GM12878 (cell line): ENCODE data around the gene DHFR. TPM values are rescaled to one million over a fixed set of nuclear protein-coding genes. Genes with fewer than 3 reads are reported as not detected.

Experiments used
- ATAC-seq: fragments of 200-7000 bp; cut with Tn5 transposase; 3 replicates; pipeline ENCODE4 v1.9.1; 2020; ENCODE audit warnings: mild to moderate bottlenecking, moderate library complexity
- BruUV-seq: library from RNA; stranded (reverse); fragments of 400-500 nt; replicated peaks from 2 replicates; lab custom pipeline; 2021; lab: Mats Ljungman, UMichigan
- CTCF ChIA-PET: fragments of 300-600 bp; sonication (Branson Sonifier 250); formaldehyde crosslinking; extraction: SDS; loops from one replicate; lab custom pipeline; 2021; ENCODE audit warnings: inconsistent platforms; lab: Yijun Ruan, JAX
- POLR2A ChIA-PET: fragments of 350-600 bp; formaldehyde crosslinking; extraction: SDS; loops from one replicate; lab custom pipeline; 2021; ENCODE audit warnings: inconsistent platforms; lab: Charles Lee
- RAD21 ChIA-PET: fragments of 300-600 bp; sonication (Branson Sonifier 250); formaldehyde crosslinking; loops from one replicate; lab custom pipeline; 2023; ENCODE audit warnings: antibody characterized with exemption; ENCODE audit not compliant: unreplicated experiment; lab: Charles Lee
- SMC1A ChIA-PET: fragments of 300-600 bp; sonication (Branson Sonifier 250); formaldehyde crosslinking; loops from one replicate; lab custom pipeline; 2023; ENCODE audit not compliant: unreplicated experiment, uncharacterized antibody; lab: Charles Lee
- DNase-seq: peaks from one replicate; pipeline ENCODE4 v3.0.0-alpha.2; 2011; ENCODE audit warnings: low read depth, low spot score
- FAIRE-seq: peaks from 3 replicates; lab custom pipeline; 2011; peaks lifted over from hg19 to GRCh38; lab: Jason Lieb, UNC
- H2AFZ ChIP-seq: 2 replicates; pipeline ENCODE4 v1.6.0; 2011; ENCODE audit warnings: low read depth, low read length, control low read depth; ENCODE audit not compliant: control insufficient read depth
- H3K27ac ChIP-seq: 2 replicates; pipeline ENCODE4 v1.5.1; 2011; ENCODE audit warnings: control low read depth; ENCODE audit not compliant: control insufficient read depth, insufficient read depth
- H3K27me3 ChIP-seq, 2 experiments: replicated peaks in 1 of 2; 2 replicates each; pipeline versions ENCODE4 v1.6.0 to v1.6.1; 2011; ENCODE audit warnings: low read length in 1 of 2; ENCODE audit not compliant: control insufficient read depth in 2 of 2, insufficient read depth in 2 of 2
- H3K36me3 ChIP-seq, 2 experiments: 2 replicates each; pipeline ENCODE4 v1.5.1; 2011; ENCODE audit warnings: low read length in 1 of 2; ENCODE audit not compliant: control insufficient read depth in 2 of 2, insufficient read depth in 2 of 2
- H3K4me1 ChIP-seq: 2 replicates; pipeline ENCODE4 v1.6.1; 2011; ENCODE audit warnings: mild to moderate bottlenecking, low read length, moderate library complexity, mixed read lengths; ENCODE audit not compliant: control insufficient read depth, insufficient read depth
- H3K4me2 ChIP-seq: 2 replicates; pipeline ENCODE4 v1.6.0; 2011; ENCODE audit warnings: control low read depth; ENCODE audit not compliant: control insufficient read depth, insufficient read depth
- H3K4me3 ChIP-seq: fragments of 200-600 bp; sonication (generic); 2 replicates; pipeline ENCODE4 v1.5.1; 2016
- H3K79me2 ChIP-seq: 2 replicates; pipeline ENCODE4 v1.6.0; 2011; ENCODE audit warnings: low read length; ENCODE audit not compliant: control insufficient read depth, insufficient read depth
- H3K9ac ChIP-seq: 2 replicates; pipeline ENCODE4 v1.8.0; 2011; ENCODE audit warnings: low read length, control low read depth, mixed read lengths; ENCODE audit not compliant: control insufficient read depth, insufficient read depth
- H3K9me3 ChIP-seq: replicated peaks from 3 replicates; pipeline ENCODE4 v1.5.1; 2011; ENCODE audit warnings: mild to moderate bottlenecking, low read length; ENCODE audit not compliant: control insufficient read depth, insufficient read depth
- H4K20me1 ChIP-seq: 2 replicates; pipeline ENCODE4 v1.6.0; 2011; ENCODE audit not compliant: control insufficient read depth, insufficient read depth
- ATF7 ChIP-seq: fragments of 450-650 bp; IDR thresholded peaks from 2 replicates; pipeline ENCODE4 v1.6.1; 2016; ENCODE audit warnings: low read depth, mild to moderate bottlenecking
- CBFB ChIP-seq: IDR thresholded peaks from 2 replicates; pipeline ENCODE4 v1.6.1; 2016; ENCODE audit warnings: antibody characterized with exemption, low read depth
- HDAC2 ChIP-seq: fragments of 200-600 bp; sonication (generic); IDR thresholded peaks from 2 replicates; pipeline ENCODE4 v1.6.1; 2017
- MAX ChIP-seq: IDR thresholded peaks from 2 replicates; pipeline ENCODE4 v1.6.1; 2012; ENCODE audit warnings: low read depth, low read length, improper control_type of control experiment
- NBN ChIP-seq: fragments of 450-650 bp; IDR thresholded peaks from 2 replicates; pipeline ENCODE4 v1.6.1; 2016
- NFXL1 ChIP-seq: fragments of 450-650 bp; IDR thresholded peaks from 2 replicates; pipeline ENCODE4 v1.6.1; 2017; ENCODE audit warnings: antibody characterized with exemption, mild to moderate bottlenecking, borderline replicate concordance
- NKRF ChIP-seq: fragments of 450-650 bp; conservative IDR thresholded peaks from 2 replicates; pipeline ENCODE4 v1.6.1; 2017; ENCODE audit warnings: mild to moderate bottlenecking, moderate library complexity
- NR2F1 ChIP-seq: fragments of 450-650 bp; conservative IDR thresholded peaks from 2 replicates; pipeline ENCODE4 v1.6.1; 2017; ENCODE audit warnings: mild to moderate bottlenecking
- RB1 ChIP-seq: fragments of 450-650 bp; formaldehyde crosslinking; IDR thresholded peaks from 2 replicates; pipeline ENCODE4 v1.6.1; 2017; ENCODE audit warnings: mild to moderate bottlenecking, borderline replicate concordance
- RFX5 ChIP-seq: IDR thresholded peaks from 2 replicates; pipeline ENCODE4 v1.6.1; 2011; ENCODE audit warnings: low read depth, low read length, improper control_type of control experiment
- SKIL ChIP-seq: fragments of 450-650 bp; IDR thresholded peaks from 2 replicates; pipeline ENCODE4 v1.6.1; 2017; ENCODE audit warnings: mild to moderate bottlenecking, low read depth, inconsistent platforms; ENCODE audit not compliant: poor library complexity, severe bottlenecking
- SMAD5 ChIP-seq: IDR thresholded peaks from 2 replicates; pipeline ENCODE4 v1.6.1; 2016; ENCODE audit warnings: antibody characterized with exemption, low read depth
- ZNF592 ChIP-seq: fragments of 450-650 bp; IDR thresholded peaks from 2 replicates; pipeline ENCODE4 v1.6.1; 2017; ENCODE audit warnings: mild to moderate bottlenecking, moderate library complexity
- WGBS: methylation state at CpG from one replicate; pipeline ENCODE4 v1.1.6; 2016; ENCODE audit warnings: low lambda C conversion rate; ENCODE audit not compliant: insufficient replicate concordance, insufficient coverage; ENCODE audit errors: missing lambda C conversion rate; 5-methylcytosine and 5-hydroxymethylcytosine counted together
- in situ Hi-C: fragments of 300-500 bp; cut with MboI; formaldehyde crosslinking; loops from 9 replicates; pipeline ENCODE4 v1.14.3; 2018; ENCODE audit warnings: mixed read lengths
- intact Hi-C: fragments of 100-400 bp; cut with micrococcal nuclease; formaldehyde crosslinking; loops from one replicate; pipeline ENCODE4 v1.14.2; 2022; ENCODE audit not compliant: unreplicated experiment
- polyA plus RNA-seq, 11 experiments: library from polyadenylated mRNA; depleted of rRNA in 4 of 11; unstranded in 6 of 11; stranded (reverse) in 5 of 11; fragments of >200 nt; fragmentation: Nextera tagmentation in 4 of 11; fragmentation: Illumina TruSeq in 1 of 11; extraction: Ambion mirVana in 4 of 11; extraction: Trizol in 1 of 11; gene quantifications; 1 replicate in 1 of 11; 2 replicates in 10 of 11; pipeline versions ENCODE4 v1.2.1 to v1.2.3, GENCODE V29; 2011 to 2016; ENCODE audit warnings: inconsistent platforms in 2 of 11, missing spikeins in 2 of 11, low read depth in 1 of 11
- total RNA-seq, 4 experiments: library from RNA; depleted of rRNA in 3 of 4; stranded (reverse); fragments of >200 nt in 3 of 4; fragmentation: Illumina TruSeq in 1 of 4; extraction: Trizol in 1 of 4; gene quantifications; 2 replicates each; pipeline versions ENCODE4 v1.2.1 to v1.2.3, GENCODE V29; 2013 to 2021

DHFR gene
- total and polyA plus RNA-seq, 10 of the 15 experiments (the other 5 are each of a cell fraction or from before 2014, with no cell fraction given), result 57.9 to 143 (median 71.4) TPM

GRCh38 chr5:80594810-80595209, 60.0 kb downstream of the DHFR start (continued):
- TF ChIP-seq ZNF592 (no peak), HDAC2 (no peak), NR2F1 (no peak), RB1 (no peak), SMAD5 (no peak)

GRCh38 chr5:80592761-80593160, 62.0 kb downstream of the DHFR start:
- FAIRE-seq (no peak), ATAC-seq (no peak), DNase-seq (no peak)
- ChIA-PET RAD21 (interaction anchor here (0.6 kb wide), 1 partner anchor 1682 kb away, joined by 3 read pairs; no protein-coding TSS in a partner anchor), POLR2A (no interaction called here), SMC1A (interaction anchor here (1.0 kb wide), 1 partner anchor 15 kb away, joined by 3 read pairs; no protein-coding TSS in a partner anchor), CTCF (interaction anchor here (1.0 kb wide), 1 partner anchor 111 kb away, joined by 3 read pairs; no protein-coding TSS in a partner anchor)
- H3K4me3 ChIP-seq, result no peak overlapping the region
- H3K79me2 ChIP-seq, result no peaks in the 10 kb centered on the region
- TF ChIP-seq NBN (no peak), RFX5 (no peak), NKRF (no peak), NFXL1 (no peak), MAX (no peak), SKIL (no peak), ATF7 (no peak), CBFB (no peak)
- 55% methylated on average over 2 of the region's 2 CpGs for WGBS
- no TSS peak for BruUV-seq
- no peaks in the 10 kb centered on the region for H4K20me1 ChIP-seq
- no peaks in the 10 kb centered on the region for H3K4me1 ChIP-seq
- no peak overlapping the region for H3K27ac ChIP-seq
- H2AFZ ChIP-seq, result no peak overlapping the region
- H3K9me3 ChIP-seq, result no peaks in the 10 kb centered on the region
- no peak overlapping the region for H3K4me2 ChIP-seq
- in situ Hi-C loops (no loop called here), intact Hi-C loops (no loop called here)
- no peaks in the 10 kb centered on the region for H3K36me3 ChIP-seq
- H3K27me3 ChIP-seq, result no peaks in the 10 kb centered on the region
- H3K9ac ChIP-seq, result no peak overlapping the region
